GM20431 (cell line): ENCODE results near the gene SKA1.
"Not testable (repeated sequence)": the region's sequence is repeated elsewhere in the genome, so short reads cannot be mapped to it uniquely, and the experiment has no call there.

Experiments used
- in situ Hi-C: fragments of 300-500 bp; cut with MseI, MboI; formaldehyde crosslinking; loops from one replicate; pipeline ENCODE4 v1.15.0; 2020; ENCODE audit warnings: low sequenced_read_pairs; ENCODE audit not compliant: unreplicated experiment

Gene SKA1

DNA sequence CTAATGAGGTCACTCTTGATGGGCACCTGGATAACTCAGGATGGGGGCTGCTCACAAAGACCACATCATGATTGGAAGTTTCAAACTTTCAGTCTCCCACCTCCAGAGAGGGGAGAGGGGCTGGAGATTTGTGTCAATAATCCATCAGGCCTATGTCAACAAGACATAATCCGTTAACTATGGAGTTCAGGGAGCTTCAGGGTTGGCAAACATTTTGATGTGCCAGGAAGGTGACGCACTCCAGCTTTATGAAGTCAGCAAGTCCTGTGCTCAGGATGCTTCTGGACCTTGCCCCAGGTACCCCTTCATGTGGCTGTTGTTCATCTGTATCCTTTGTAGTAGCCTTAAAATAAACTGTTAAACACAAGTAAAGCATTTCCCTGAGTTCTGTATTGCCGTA lies 19.0 kb downstream of the SKA1 start:
- in situ Hi-C loops: no loop called here

DNA sequence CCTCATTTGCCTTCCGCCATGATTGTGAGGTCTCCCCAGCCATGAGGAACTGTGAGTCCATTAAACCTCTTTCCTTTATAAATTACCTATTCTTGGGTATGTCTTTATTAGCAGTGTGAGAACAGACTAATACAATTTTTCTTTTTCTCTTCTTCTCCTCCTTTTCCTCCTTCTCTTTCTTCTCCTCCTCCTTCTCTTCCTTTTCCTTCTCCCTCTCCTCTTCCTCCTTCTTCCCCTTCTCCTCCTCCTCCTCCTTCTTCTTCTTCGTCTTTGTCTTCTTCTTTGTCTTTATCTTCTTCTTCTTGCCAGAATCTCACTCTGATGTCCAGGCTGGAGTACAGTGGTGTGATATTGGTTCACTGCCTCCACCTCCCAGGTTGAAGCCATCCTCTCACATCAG lies 20.2 kb downstream of the SKA1 start:
- in situ Hi-C loops: no loop called here

DNA sequence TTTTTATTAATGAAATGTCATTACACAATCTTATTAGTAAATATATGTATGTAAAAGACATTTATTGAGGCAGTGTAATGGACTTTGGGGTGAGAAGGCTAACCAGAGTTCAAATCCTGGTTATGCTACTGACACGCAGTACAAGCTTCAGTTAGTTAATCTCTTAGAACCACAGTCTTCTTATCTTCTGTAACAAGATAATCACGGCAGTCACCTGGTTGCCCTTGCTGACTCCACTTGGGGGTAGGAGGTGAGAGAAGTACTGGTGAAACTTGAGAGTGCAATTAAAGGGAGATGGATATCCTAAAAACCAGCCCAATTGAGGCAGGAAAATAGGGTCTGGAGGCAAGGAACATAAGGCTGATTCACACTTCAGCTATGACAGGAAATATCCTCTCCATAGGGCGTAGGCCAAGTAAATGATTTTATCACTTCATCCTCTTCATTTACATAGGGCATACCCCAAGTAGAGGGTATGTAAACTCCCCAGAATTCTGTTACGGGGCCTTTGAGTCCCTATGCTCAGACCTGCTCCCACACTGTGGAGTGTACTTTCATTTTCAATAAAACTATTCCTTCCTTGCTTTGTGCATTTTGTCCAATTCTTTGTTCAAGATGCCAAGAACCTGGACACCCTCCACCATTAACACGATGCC lies 21.3 kb downstream of the SKA1 start:
- in situ Hi-C loops: no loop called here

DNA sequence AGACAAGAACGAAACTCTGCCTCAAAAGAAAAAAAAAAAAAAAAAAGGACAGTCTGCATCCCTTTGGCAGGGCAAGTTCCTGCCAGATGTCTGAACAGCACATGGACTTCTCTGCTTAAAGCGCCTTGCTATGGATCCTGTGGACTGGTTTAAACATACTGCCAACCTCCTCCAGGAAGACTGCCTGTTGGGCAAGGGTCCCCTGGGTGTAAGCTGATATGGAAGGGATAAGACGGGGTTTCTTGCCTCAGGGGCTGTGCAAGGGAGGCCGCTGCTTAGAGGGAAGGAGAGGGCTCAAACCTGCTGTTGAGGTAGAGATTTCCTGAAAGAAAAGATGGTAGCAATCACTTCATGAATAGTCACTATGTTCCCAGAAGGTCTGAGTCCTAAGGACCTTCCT lies 22.2 kb downstream of the SKA1 start:
- in situ Hi-C loops: no loop called here

DNA sequence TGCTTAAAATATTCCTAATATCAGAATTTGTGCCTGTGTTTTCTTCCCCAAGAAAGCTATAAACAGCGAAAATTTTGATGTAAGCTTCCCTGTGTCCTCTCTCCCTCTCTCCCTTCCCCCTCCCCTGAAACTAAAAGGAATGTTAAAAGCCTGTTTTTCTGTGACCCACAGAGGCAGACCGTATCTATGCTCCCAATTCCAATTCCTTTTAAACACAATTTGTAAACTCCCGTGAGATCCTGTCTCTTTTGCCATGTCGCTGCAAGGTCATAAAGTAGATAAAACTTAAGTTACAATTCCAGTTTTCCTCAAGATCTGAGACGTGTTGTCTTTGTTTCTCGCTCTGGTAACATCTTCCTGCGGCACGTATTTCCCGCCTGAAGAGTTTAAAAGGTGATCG lies 23.3 kb downstream of the SKA1 start:
- in situ Hi-C loops: no loop called here

DNA sequence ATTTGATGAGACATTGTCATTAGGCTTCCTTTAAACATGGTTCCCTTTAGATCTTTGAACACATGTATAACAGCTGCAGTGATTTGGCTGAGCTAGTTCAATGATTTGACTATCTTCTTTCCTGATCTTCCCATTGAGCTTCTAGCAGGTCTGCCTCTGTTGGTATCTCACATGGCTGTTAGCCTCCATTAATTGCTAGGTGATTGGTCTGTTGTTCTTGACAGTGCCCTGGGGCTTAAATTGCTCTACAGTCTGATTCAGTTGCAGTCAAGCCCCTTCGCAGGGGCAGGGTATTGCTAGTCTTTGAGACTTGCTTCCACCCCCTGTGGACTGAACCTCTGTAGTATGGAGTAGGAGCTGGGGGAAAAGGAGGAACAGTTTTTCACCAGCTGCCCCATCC lies 24.1 kb downstream of the SKA1 start:
- in situ Hi-C loops: no loop called here

DNA sequence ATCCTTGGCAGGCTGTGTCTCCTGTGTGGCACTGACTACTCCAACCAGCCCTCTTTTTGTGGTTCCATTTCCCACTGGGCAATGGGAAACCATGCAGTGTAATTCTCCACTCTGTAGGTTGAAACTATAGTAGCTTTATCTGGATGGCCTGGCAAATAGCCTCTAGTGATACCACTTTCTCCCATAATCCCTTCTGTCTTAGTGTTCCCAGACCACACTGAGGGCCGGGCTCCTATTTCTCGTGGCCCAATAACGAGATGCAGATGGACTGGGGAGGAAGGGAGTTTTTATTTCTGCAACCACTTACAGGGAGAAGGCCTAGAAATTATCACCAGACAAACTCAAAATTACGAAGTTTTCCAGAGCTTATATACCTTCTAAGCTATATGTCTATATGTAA lies 24.7 kb downstream of the SKA1 start:
- in situ Hi-C loops: no loop called here

DNA sequence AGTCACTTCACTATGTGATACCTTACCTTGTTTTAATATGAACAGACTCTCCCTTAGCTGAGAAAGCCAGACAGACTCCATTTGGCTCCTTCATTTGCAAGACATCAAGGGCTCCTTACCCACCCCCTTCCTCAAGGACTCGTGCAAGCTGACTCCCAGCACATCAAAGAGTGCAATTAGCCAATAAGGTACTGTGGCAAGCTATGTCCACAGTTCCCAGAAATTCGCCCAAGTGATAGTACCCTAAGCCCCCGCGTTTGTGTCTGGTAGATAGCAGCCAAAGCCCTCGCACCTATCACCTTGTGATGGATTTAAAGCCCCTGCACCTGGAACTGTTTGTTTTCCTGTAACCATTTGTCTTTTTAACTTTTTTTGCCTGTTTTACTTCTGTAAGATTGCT lies 25.6 kb downstream of the SKA1 start:
- in situ Hi-C loops: not testable (repeated sequence)

DNA sequence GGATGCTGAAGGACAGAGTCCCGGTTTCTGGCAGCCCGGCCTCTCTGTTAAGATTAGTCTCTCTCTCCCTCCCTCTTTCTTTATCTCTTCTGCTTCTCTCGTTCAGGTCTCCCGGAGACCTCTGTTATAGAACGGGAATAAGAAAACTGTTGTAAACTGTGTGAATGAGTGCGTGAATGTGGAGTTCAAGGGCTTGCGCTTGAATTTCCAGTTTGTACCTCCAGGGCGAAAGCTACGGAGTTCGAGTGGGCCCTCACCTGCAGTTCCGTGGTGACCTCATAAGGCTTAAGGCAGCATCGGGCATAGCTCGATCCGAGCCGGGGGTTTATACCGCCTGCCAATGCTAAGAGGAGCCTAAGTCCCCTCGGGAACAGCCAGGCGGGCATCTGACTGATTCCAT lies 26.4 kb downstream of the SKA1 start:
- in situ Hi-C loops: no loop called here

DNA sequence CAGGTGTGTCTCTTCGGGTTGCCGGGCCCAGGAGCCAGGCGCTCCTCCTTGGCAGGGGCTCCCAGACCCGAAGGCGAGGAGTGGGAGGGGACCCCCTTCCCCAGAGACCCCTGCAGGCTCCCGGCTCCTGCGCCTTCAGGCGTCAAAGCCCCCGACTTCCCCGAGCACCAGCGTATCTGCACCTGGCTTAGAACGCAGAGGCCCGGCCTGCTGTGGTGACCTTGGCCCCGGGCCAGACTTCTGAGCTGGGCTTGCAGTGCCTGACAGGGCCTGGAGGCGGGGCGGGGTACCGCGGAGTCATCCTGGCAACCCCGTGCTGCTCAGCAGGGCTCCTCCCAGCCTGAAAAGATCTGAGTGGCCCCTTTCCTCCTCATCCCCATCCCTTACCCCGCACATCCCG lies 27.0 kb downstream of the SKA1 start:
- in situ Hi-C loops: no loop called here

DNA sequence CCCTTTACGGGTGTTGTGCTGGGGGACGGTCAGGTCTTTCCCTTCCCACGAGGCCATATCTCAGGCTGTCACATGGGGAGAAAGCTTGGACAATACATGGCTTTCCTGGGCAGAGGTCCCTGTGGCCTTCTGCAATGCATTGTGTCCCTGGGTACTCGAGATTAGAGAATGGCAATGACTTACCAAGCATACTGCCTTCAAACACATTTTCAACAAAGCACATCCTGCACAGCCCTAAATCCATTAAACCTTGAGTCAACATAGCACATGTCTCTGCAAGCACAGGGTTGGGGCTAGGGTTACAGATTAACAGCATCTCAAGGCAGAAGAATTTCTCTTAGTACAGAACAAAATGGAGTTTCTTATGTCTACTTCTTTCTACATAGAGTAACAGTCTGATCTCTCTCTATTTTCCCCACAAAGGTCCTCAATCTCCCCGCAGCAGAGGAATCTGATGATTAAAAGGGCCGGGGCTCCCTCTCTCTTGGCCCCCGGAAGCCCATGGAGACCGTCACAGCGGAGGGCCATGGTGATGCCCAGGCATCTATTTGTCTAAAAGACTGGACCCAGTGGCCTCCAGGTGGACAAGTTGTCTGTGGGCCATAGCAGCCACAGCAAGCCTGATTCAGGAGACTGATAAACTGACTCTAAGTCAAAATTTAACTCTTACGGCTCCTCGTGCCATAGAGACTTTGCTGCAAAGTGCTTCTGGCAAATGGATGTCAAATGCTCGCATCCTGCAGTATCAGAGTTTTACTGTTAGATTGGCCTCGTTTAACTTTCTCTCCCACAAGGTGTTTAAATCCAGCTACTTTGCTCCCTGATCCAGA lies 30.1 kb downstream of the SKA1 start:
- in situ Hi-C loops: not testable (repeated sequence)

DNA sequence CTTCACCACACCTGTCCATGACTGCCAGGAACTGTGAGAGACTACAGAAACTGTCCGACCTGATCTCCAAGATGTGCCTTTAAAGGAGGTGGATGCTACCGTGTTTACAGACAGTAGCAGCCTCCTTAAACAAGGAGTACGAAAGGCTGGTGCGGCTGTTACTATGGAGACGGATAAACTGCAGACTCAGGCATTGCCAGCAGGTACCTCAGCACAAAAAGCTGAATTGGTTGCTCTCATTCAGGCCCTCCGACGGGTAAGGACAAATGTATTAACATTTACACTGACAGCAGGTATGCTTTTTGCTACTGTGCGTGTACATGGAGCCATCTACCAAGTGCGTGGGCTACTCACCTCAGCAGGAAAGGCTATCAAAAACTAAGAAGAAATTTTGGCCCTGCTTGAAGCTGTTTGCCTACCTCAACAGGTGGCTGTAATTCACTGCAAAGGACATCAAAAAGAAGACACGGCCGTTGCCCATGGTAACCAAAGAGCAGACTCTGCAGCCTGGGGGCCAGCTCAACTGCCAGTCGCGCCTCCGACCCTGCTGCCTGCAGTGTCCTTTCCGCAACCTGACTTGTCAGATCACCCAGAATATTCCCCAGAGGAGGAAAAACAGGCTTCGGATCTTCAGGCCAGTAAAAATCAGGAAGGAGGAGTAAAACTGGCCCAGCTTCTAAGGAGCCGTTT lies 30.9 kb downstream of the SKA1 start:
- in situ Hi-C loops: no loop called here

DNA sequence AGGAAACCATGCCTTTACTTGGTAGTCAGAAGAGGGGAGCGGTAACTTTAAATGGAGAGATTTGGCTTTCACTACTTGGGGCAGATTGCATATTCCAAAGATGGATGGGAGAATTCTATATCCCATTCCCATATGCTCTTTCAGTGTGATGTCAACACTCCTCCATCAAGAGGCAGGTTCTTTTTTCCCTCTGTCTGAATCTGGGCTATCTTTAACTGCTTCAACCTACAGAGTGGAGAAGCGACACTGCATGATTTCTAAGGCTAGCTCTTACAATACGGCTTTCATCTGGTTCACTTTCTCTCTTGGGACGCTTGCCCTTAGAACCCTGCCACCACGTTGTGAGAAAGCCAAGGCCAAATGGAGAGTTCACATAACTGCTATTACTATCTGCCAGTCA lies 34.4 kb downstream of the SKA1 start:
- in situ Hi-C loops: no loop called here

DNA sequence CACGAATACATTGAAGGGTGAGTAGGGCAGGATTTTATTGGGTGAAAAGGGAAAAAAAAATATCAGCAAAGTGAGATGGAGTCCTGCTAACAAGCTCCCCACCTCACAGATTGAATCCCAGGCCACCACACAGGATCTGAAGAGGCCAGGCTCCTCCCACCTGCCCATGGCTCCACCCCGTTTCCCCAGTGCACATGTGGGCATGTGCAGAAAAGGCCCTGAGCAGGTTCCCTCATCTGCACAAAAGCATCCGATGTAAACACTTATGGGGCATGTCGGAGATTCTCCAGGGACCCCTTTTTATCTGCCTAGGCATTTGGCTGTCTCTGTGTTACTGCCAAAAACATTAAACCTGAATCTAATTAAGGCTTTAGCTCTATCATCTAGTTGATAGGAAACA lies 35.2 kb downstream of the SKA1 start:
- in situ Hi-C loops: no loop called here

DNA sequence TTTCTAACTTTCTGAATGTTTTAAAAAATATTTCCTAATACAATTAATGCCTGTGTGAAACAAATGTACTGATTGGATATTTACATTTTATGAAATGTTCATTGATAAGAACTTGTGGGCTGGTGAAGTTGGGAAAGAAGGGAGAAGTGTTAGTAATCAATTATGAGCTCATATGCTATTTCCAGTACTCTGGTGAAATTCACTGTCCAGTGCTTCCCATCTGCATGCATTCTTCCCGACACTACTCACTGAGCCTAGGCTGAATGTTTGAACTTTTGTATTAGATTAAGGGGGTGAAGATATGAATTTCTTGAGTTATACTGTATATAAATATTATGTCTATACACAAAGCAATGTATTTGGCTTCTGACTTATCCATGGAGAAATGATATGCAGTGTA lies 36.0 kb downstream of the SKA1 start:
- in situ Hi-C loops: no loop called here

DNA sequence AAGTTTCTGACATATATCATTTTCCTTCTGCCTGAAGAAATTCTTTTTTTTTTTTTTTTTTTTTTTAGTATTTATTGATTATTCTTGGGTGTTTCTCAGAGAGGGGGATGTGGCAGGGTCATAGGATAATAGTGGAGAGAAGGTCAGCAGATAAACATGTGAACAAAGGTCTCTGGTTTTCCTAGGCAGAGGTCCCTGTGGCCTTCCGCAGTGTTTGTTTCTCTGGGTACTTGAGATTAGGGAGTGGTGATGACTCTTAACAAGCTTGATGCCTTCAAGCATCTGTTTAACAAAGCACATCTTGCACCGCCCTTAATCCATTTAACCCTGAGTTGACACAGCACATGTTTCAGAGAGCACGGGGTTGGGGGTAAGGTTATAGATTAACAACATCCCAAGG lies 42.0 kb downstream of the SKA1 start:
- in situ Hi-C loops: not testable (repeated sequence)

DNA sequence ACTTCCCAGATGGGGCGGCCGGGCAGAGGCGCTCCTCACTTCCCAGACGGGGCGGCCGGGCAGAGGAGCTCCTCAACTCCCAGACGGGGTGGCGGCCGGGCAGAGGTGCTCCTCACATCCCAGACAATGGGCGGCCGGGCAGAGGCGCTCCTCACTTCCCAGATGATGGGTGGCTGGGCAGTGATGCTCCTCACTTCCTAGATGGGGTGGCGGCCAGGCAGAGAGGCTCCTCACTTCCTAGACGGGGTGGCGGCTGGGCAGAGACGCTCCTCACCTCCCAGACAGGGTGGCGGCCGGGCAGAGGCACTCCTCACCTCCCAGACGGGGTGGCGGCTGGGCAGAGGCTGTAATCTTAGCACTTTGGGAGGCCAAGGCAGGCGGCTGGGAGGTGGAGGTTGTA lies 42.9 kb downstream of the SKA1 start:
- in situ Hi-C loops: not testable (repeated sequence)

DNA sequence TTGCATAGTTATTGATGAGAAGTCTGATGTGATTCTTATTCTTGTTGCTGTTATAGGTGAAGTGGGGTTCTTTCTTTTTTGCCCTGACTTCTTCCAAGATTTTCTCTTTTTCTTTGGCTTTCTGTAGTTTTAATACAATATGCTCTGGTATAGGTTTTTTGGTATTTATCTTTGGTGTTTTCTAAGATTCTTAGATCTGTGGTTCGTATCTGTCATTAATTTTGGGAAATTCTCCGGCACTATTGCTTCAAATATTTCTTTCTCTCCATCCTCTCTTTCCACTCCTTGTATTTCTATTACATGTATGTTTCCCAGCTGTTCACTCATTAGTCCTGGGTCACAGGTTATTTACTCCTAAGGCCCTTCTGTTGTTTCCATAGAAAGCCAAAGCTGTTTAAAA lies 43.8 kb downstream of the SKA1 start:
- in situ Hi-C loops: no loop called here

DNA sequence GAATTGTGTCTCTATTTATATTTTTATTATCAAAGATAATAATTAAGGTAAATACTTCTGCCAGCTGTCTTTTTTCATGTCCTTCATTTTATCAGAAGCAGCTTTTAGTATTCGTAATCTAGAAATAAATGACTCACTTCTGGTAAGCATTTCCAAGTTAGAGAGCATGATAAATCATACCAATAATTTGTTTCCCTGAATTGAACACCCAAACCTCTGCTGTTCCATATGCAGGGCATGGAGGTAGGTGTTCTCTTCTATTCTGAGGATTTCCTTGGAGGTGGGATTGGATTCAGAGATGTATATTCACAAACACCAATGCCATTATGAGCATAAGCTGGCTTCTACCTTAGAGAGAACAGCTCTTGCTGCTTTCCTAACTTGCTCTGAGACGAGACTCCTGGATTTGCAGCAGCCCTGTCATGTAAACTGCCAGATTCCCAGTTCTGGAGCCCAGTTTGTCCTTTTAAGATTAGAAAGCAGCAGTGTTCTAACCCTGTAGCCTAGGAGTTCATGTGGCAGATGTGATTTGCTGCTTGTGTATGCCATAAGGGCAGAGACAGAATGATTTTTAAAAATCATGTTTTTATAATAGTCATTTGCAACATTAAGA lies 47.5 kb downstream of the SKA1 start:
- in situ Hi-C loops: no loop called here

DNA sequence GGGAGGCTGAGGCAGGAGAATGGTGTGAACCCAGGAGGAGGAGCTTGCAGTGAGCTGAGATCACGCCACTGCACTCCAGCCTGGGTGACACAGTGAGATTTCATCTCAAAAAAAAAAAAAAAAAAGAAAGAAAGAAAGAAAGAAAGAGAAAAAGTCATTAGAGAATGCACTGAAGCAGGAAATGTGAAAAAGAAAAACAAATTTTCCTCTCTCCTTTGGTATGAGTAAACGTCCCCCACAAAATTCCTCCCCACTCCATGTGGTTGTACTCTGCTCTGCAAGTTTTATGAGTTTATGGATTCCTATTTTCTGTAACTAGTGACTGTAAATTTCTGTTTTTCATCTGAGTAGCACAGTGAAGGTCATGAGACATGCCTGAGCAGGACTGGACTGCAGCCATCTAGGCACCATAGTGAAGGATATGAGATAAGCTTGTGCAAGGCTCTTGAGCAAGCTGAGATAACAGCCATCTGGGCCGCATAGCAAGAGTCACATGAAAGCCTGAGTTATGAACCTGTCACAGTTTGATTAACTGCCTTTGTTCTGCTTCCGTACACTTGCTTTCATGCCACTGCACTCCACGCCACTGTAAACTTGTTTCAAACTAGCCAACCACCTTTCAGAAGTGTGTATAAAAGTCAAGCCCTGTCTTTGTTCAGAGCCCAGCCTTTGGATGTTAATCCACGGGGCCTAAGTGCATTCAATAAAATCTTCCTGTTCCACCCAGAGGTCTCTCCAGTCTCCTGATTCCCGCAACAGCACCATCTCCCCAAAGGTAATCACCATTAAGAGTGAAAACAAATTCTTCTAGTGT lies 50.2 kb downstream of the SKA1 start:
- in situ Hi-C loops: no loop called here
